ENCODE measurements around the gene CHID1. TPM values are rescaled to one million over a fixed set of nuclear protein-coding genes. Genes with fewer than 3 reads are reported as not detected.

CHID1 gene
- total and polyA plus RNA-seq, 9 of the 15 experiments (the other 6 are each of a cell fraction or from before 2014, with no cell fraction given), result 15.1 to 108 (median 39.8) TPM

GRCh38 chr11:842370-843002 lies 68.1 kb downstream of the CHID1 start, which contains the start of the genes POLR2L and TSPAN4 (continued):
- TF ChIP-seq ZKSCAN8 (CRISPR knock-in tag; IDR thresholded peaks at IDR 0.05), result no peak
- TF ChIP-seq SIRT6 (IDR thresholded peaks at IDR 0.05; ENCODE audit: low read depth, low read length), result no peak
- peak; percentile 33; the same call in 1 of the 2 replicates for TF ChIP-seq JUN (IDR thresholded peaks at IDR 0.05; ENCODE audit: borderline replicate concordance, low read depth, low read length)
- no peak for TF ChIP-seq JUN (CRISPR knock-in tag; IDR thresholded peaks at IDR 0.05; ENCODE audit: borderline replicate concordance)
- TF ChIP-seq NR3C1 (CRISPR knock-in tag; IDR thresholded peaks at IDR 0.05), result no peak; the same call in 1 of the 2 replicates
- no peak; the same call in 1 of the 2 replicates for TF ChIP-seq ZNF282 (CRISPR knock-in tag; IDR thresholded peaks at IDR 0.05)
- TF ChIP-seq CREB1 (IDR thresholded peaks at IDR 0.05), result peak; percentile 33
- TF ChIP-seq CREB1 (CRISPR knock-in tag; IDR thresholded peaks at IDR 0.05), result peak; percentile 61
- 0 out of 2 replicates have a peak, but pooled peaks have one; percentile 46 for TF ChIP-seq ATF6 (CRISPR knock-in tag; IDR thresholded peaks at IDR 0.05)
- peak; percentile 70 for TF ChIP-seq KLF13 (tag; IDR thresholded peaks at IDR 0.05; ENCODE audit: borderline replicate concordance, low read depth)
- TF ChIP-seq GTF2E2 (tag; IDR thresholded peaks at IDR 0.05), result 0 out of 2 replicates have a peak, but pooled peaks have one; percentile 52
- TF ChIP-seq SMAD1 (IDR thresholded peaks at IDR 0.05; ENCODE audit: low read depth, low read length, partially characterized antibody), result peak; percentile 33
- peak in 1 of 2 experiments; percentile 28; a peak in 1 of 4 replicates for TF ChIP-seq UBTF (IDR thresholded peaks at IDR 0.05; ENCODE audit: borderline replicate concordance in 1 of 2, low read depth in 2 of 2, low read length in 2 of 2)
- TF ChIP-seq YY1 (IDR thresholded peaks at IDR 0.05; ENCODE audit: borderline replicate concordance in 1 of 3, control insufficient read depth in 1 of 3, extremely low read depth in 1 of 3, insufficient read depth in 3 of 3, insufficient read length in 1 of 3, insufficient replicate concordance in 2 of 3, low read depth in 1 of 3, low read length in 2 of 3), result peak in 2 of 3 experiments; percentile 79 to 89
- no peak for TF ChIP-seq NR0B1 (IDR thresholded peaks at IDR 0.05; ENCODE audit: partially characterized antibody)
- TF ChIP-seq MAX (CRISPR knock-in tag; IDR thresholded peaks at IDR 0.05), result peak; percentile 84
- peak; percentile 90 for TF ChIP-seq JUND (IDR thresholded peaks at IDR 0.05; ENCODE audit: borderline replicate concordance, low read depth, low read length)
- no peak; the same call in 2 of the 3 replicates for TF ChIP-seq JUND (tag; IDR thresholded peaks at IDR 0.05; ENCODE audit: borderline replicate concordance, low read depth, low read length)
- TF ChIP-seq ZFP1 (CRISPR knock-in tag; IDR thresholded peaks at IDR 0.05), result no peak
